GM18511 (cell line): ENCODE results near the gene BCL7B.
"Not testable (repeated sequence)": the region's sequence is repeated elsewhere in the genome, so short reads cannot be mapped to it uniquely, and the experiment has no call there.

ENCODE experiments used
- ATAC-seq: cut with Tn5 transposase; IDR thresholded peaks from one replicate; pipeline ENCODE4 v1.9.1; 2021; ENCODE audit warnings: mild to moderate bottlenecking, moderate library complexity; ENCODE audit not compliant: unreplicated experiment

The BCL7B gene

GRCh38 chr7:73504017-73504416, 53.5 kb downstream of the BCL7B start:
- no peak for ATAC-seq

DNA sequence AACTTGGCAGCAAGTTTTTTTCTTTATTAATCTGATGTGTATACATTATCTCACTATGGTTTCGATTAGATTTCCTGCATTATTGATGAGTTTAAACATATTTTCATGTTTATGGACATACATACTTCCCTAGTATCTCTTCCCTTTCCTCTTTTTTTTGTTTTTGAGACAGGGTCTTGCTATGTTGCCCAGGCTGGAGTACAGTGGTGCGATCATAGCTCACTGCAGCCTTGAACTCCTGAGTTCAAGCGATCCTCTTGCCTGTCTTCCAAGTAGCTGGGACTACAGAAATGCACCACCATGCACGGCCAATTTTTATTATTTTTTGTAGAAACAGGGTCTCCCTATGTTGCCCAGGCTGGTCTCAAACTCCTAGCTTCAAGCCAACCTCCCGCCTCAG, 54.3 kb downstream of the BCL7B start:
- no peak for ATAC-seq

GRCh38 chr7:73496626-73497025, 60.9 kb downstream of the BCL7B start:
- no peak for ATAC-seq

DNA sequence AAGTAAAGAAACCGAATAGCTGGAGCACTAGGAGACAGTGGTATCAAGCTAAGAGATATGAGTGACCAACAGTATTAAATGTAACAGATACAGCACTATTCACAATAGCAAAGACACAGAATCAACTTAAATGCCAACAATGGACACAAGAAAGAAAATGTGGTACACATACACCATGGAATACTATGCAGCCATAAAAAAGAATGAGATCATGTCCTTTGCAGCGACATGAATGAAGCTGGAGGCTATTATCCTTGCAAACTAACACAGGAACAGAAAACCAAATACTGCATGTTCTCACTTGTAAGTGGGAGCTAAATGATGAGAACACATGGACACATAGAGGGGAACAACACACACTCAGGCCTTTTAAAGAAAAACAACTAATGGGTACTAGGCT, 62.0 kb downstream of the BCL7B start:
- ATAC-seq = not testable (repeated sequence)

GRCh38 chr7:73489976-73490375, 67.5 kb downstream of the BCL7B start:
- ATAC-seq = no peak

- no peak for ATAC-seq
Measured at GRCh38 chr7:73487486-73487885, 70.0 kb downstream of the BCL7B start.
